HCT116 (cell line): ENCODE measurements around the gene KRTAP10-9. TPM values are rescaled to one million over a fixed set of nuclear protein-coding genes. Genes with fewer than 3 reads are reported as not detected.

ENCODE experiments used
- ATAC-seq: fragments of 200-7000 bp; cut with Tn5 transposase; 2 replicates; pipeline ENCODE4 v1.9.1; 2020; ENCODE audit warnings: mild to moderate bottlenecking, moderate library complexity
- BruUV-seq: library from RNA; stranded (reverse); fragments of 400-500 nt; replicated peaks from 2 replicates; lab custom pipeline; 2021; lab: Mats Ljungman, UMichigan
- CTCF ChIA-PET: fragments of 300-600 bp; sonication (Branson Sonifier 250); formaldehyde crosslinking; loops from one replicate; lab custom pipeline; 2021; ENCODE audit warnings: antibody characterized with exemption; lab: Charles Lee
- POLR2A ChIA-PET: fragments of 300-600, 350-600 bp; sonication (Branson Sonifier 250); formaldehyde crosslinking; loops from one replicate; lab custom pipeline; 2021; ENCODE audit warnings: antibody characterized with exemption; lab: Charles Lee
- RAD21 ChIA-PET, 2 experiments: fragments of 300-600 bp; sonication (Branson Sonifier 250); formaldehyde crosslinking; loops; one replicate each; lab custom pipeline; 2023; ENCODE audit warnings: low total read pairs in 2 of 2; ENCODE audit not compliant: uncharacterized antibody in 2 of 2, unreplicated experiment in 2 of 2, low non-redundant PET in 1 of 2; lab: Charles Lee
- DNase-seq: peaks from one replicate; pipeline ENCODE4 v3.0.0-alpha.2; 2010; ENCODE audit warnings: low read depth, low spot score
- H2AFZ ChIP-seq: fragments of 200-600 bp; shearing (Covaris generic), sonication (generic); 2 replicates; pipeline ENCODE4 v1.6.1; 2017; ENCODE audit warnings: low read depth, mixed run types, mixed read lengths, antibody characterized with exemption, low read length; ENCODE audit not compliant: poor library complexity, severe bottlenecking
- H3K27ac ChIP-seq: 2 replicates; pipeline ENCODE4 v1.5.1; 2012; ENCODE audit warnings: low read depth, low read length
- H3K27me3 ChIP-seq: fragments of 200-600 bp; sonication (generic); 2 replicates; pipeline ENCODE4 v1.6.1; 2016; ENCODE audit warnings: mixed run types, low read length, mixed read lengths; ENCODE audit not compliant: insufficient read depth
- H3K36me3 ChIP-seq, 2 experiments: fragments of 200-500 bp in 1 of 2; fragments of 200-600 bp in 1 of 2; sonication (Bioruptor generic) in 1 of 2; sonication (generic) in 1 of 2; 2 replicates each; pipeline versions ENCODE4 v1.5.1 to v1.6.1; 2014 to 2016; ENCODE audit warnings: low read length in 2 of 2, inconsistent platforms in 1 of 2, mixed read lengths in 1 of 2, mixed run types in 1 of 2; ENCODE audit not compliant: insufficient read depth in 2 of 2, control insufficient read depth in 1 of 2
- H3K4me1 ChIP-seq, 2 experiments: fragments of 200-600 bp in 1 of 2; sonication (generic) in 1 of 2; 2 replicates each; pipeline versions ENCODE4 v1.5.1 to v1.6.1; 2012 to 2017; ENCODE audit warnings: low read length in 2 of 2, inconsistent platforms in 1 of 2, mild to moderate bottlenecking in 1 of 2, mixed read lengths in 1 of 2, mixed run types in 1 of 2, moderate library complexity in 1 of 2; ENCODE audit not compliant: insufficient read depth in 2 of 2, control insufficient read depth in 1 of 2
- H3K4me2 ChIP-seq: fragments of 200-600 bp; sonication (generic); 2 replicates; pipeline ENCODE4 v1.6.1; 2017; ENCODE audit warnings: mixed run types, low read length, mixed read lengths
- H3K4me3 ChIP-seq, 2 experiments: fragments of 200-600 bp in 1 of 2; sonication (generic) in 1 of 2; replicated peaks in 1 of 2; 2 replicates each; pipeline ENCODE4 v1.5.1; 2011 to 2016; ENCODE audit warnings: low read length in 2 of 2, control low read depth in 1 of 2, low read depth in 1 of 2, mild to moderate bottlenecking in 1 of 2, mixed read lengths in 1 of 2, mixed run types in 1 of 2
- H3K79me2 ChIP-seq: fragments of 200-600 bp; sonication (generic); 2 replicates; pipeline ENCODE4 v1.6.1; 2017; ENCODE audit warnings: mild to moderate bottlenecking, mixed run types, low read length, moderate library complexity, mixed read lengths; ENCODE audit not compliant: insufficient read depth
- H3K9ac ChIP-seq: fragments of 200-600 bp; sonication (generic); 2 replicates; pipeline ENCODE4 v1.6.1; 2016; ENCODE audit warnings: low read length, mixed read lengths
- H3K9me2 ChIP-seq: fragments of 200-600 bp; sonication (generic), shearing (Covaris generic); 2 replicates; pipeline ENCODE4 v1.6.1; 2017; ENCODE audit warnings: mixed run types, mild to moderate bottlenecking, moderate library complexity; ENCODE audit not compliant: insufficient read depth
- H3K9me3 ChIP-seq, 2 experiments: fragments of 200-500 bp in 1 of 2; fragments of 200-600 bp in 1 of 2; sonication (Bioruptor generic) in 1 of 2; sonication (generic) in 1 of 2; 2 replicates each; pipeline ENCODE4 v1.6.1; 2014 to 2017; ENCODE audit warnings: low read length in 2 of 2, mixed read lengths in 2 of 2, inconsistent platforms in 1 of 2, low read depth in 1 of 2, mild to moderate bottlenecking in 1 of 2, mixed run types in 1 of 2, moderate library complexity in 1 of 2; ENCODE audit not compliant: control insufficient read depth in 1 of 2, insufficient read depth in 1 of 2
- H4K20me1 ChIP-seq: fragments of 200-600 bp; sonication (generic), shearing (Covaris generic); 2 replicates; pipeline ENCODE4 v1.6.1; 2017; ENCODE audit warnings: mixed run types, mild to moderate bottlenecking, moderate library complexity; ENCODE audit not compliant: insufficient read depth
- EGR1 ChIP-seq: IDR thresholded peaks from 2 replicates; pipeline ENCODE4 v1.6.1; 2012; ENCODE audit warnings: low read depth
- ELF1 ChIP-seq: IDR thresholded peaks from 2 replicates; pipeline ENCODE4 v1.6.1; 2012; ENCODE audit warnings: low read depth, borderline replicate concordance
- EZH2 ChIP-seq: fragments of 200-600 bp; sonication (generic); IDR thresholded peaks from 2 replicates; pipeline ENCODE4 v1.6.1; 2017; ENCODE audit warnings: antibody characterized with exemption, mixed run types
- POLR2A ChIP-seq: IDR thresholded peaks from 2 replicates; pipeline ENCODE4 v1.7.0; 2011; ENCODE audit warnings: borderline replicate concordance; ENCODE audit not compliant: insufficient read depth, insufficient read length; ENCODE audit errors: extremely low read depth
- SRF ChIP-seq: IDR thresholded peaks from 2 replicates; pipeline ENCODE4 v1.6.1; 2012; ENCODE audit warnings: low read depth
- YY1 ChIP-seq: IDR thresholded peaks from 2 replicates; pipeline ENCODE4 v1.6.1; 2011; ENCODE audit warnings: low read length, low read depth, moderate library complexity, mild to moderate bottlenecking; ENCODE audit not compliant: insufficient replicate concordance; ENCODE audit errors: extremely low read depth
- ZFX ChIP-seq: fragments of 450-650 bp; IDR thresholded peaks from 2 replicates; pipeline ENCODE4 v1.6.1; 2017
- intact Hi-C: fragments of 100-400 bp; cut with micrococcal nuclease; formaldehyde crosslinking; loops from 2 replicates; pipeline ENCODE4 v1.10.0; 2022
- total RNA-seq: library from RNA; stranded (reverse); gene quantifications from one replicate; pipeline ENCODE4 v1.2.1, GENCODE V29; 2021; ENCODE audit not compliant: unreplicated experiment
- TF ChIP-seq, protein P1 (sequence below), 3 experiments: fragments of 200-600 bp in 1 of 3; sonication (generic) in 1 of 3; IDR thresholded peaks in 2 of 3; conservative IDR thresholded peaks in 1 of 3; 2 replicates each; pipeline ENCODE4 v1.5.1; 2012 to 2017; ENCODE audit warnings: low read depth in 2 of 3, low read length in 2 of 3, antibody characterized with exemption in 1 of 3, borderline replicate concordance in 1 of 3, control low read depth in 1 of 3, mild to moderate bottlenecking in 1 of 3, mixed read lengths in 1 of 3, mixed run types in 1 of 3, moderate library complexity in 1 of 3; ENCODE audit not compliant: insufficient read depth in 1 of 3
- TF ChIP-seq, protein P2 (sequence below): IDR thresholded peaks from 2 replicates; pipeline ENCODE4 v1.6.1; 2011; ENCODE audit warnings: mild to moderate bottlenecking, low read length, moderate library complexity; ENCODE audit not compliant: insufficient replicate concordance; ENCODE audit errors: extremely low read depth
- TF ChIP-seq, protein P3 (sequence below): IDR thresholded peaks from 2 replicates; pipeline ENCODE4 v1.6.1; 2012; ENCODE audit warnings: low read depth

KRTAP10-9 gene
- total RNA-seq, 1 experiment from 2014 or later, result not detected

DNA sequence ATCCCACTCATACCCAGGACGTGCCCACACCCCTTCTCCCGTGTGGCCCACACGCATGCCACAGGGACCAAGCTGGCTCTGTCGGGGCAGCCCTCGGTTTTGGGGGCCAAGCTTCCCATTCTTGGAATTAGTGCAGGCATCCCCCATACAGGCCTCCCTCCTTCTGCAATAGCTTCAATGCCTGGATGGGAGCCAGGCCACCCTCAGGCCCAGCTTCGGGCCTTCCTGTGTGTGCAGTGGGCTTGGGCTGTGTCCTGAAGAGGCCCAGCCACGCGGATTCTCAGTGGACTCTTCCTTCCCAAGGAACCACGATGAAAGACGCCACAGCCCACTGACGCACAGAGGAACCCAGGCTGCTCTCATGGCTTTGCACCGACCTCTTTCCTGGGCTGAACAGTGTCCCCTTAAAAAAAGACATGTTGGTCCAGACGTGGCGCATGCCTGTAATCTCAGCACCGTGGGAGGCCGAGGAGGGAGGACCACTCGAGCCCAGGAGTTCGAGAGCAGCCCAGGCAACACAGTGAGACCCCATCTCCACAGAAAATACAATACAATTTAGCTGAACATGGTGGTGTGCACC, 22.7 kb downstream of the KRTAP10-9 start:
- RAD21 ChIA-PET, result no interaction called here
- ATAC-seq (no peak), DNase-seq (no peak)
- TF ChIP-seq YY1, result no peak
- H3K27ac ChIP-seq, result no peak overlapping the region
- peaks cover 0 to 6% of the 10 kb centered on the region in 2 experiments; a peak in 1 of 4 replicates for H3K9me3 ChIP-seq
- POLR2A ChIA-PET, result no interaction called here
- no TSS peak for BruUV-seq
- H2AFZ ChIP-seq, result no peak overlapping the region
- no peak overlapping the region for H3K4me2 ChIP-seq
- H3K9ac ChIP-seq, result no peak overlapping the region
- H4K20me1 ChIP-seq, result no peaks in the 10 kb centered on the region
- intact Hi-C loops, result no loop called here
- CTCF ChIA-PET, result no interaction called here
- no peaks in the 10 kb centered on the region for H3K4me1 ChIP-seq
- no peaks in the 10 kb centered on the region for H3K79me2 ChIP-seq
- no peaks in the 10 kb centered on the region for H3K9me2 ChIP-seq
- H3K27me3 ChIP-seq, result no peaks in the 10 kb centered on the region
- H3K4me3 ChIP-seq, result no peak overlapping the region
- no peaks in the 10 kb centered on the region for H3K36me3 ChIP-seq

DNA sequence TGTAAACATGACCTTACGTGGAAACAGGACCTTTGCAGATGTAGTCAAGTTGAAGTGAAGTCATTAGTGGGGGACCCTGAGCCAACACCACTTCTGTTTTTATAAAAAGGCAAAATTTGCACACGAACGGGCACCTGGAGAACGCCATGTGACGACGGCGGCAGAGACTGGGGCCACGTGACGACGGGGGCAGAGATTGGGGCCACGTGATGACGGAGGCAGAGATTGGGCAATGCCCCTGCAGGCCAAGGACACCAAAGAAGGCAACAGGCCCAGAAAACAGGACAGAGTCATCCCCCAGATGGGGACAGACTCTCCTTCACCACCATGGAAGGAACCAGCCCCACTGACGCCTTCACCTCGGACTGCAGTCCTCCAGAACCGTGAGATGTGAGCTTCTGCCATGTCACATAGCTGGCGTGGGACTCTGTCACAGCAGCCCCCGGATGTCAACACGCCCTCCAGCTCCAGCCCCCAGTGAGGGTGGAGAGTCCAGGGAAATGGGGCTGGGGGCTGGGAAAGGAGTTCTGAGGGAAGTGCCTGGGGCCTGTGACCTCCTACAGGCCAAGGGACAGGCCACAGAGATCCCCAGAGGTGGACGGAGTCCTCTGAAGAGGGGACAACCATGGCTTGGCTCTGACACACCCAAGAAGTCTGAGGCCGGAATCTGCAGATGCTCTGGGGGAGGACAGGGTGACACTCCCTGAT, 23.5 kb downstream of the KRTAP10-9 start:
- no peaks in the 10 kb centered on the region for H3K9me2 ChIP-seq
- no peak overlapping the region for H3K9ac ChIP-seq
- H3K4me2 ChIP-seq, result no peak overlapping the region
- H3K4me1 ChIP-seq, result no peaks in the 10 kb centered on the region
- DNase-seq (no peak), ATAC-seq (no peak)
- no peaks in the 10 kb centered on the region for H4K20me1 ChIP-seq
- H3K27me3 ChIP-seq, result no peaks in the 10 kb centered on the region
- no TSS peak for BruUV-seq
- no peak overlapping the region for H3K27ac ChIP-seq
- ChIA-PET RAD21 (no interaction called here), CTCF (no interaction called here), POLR2A (no interaction called here)
- H3K9me3 ChIP-seq, result 0 out of 4 replicates have a peak, but pooled peaks cover 0 to under 1% of the 10 kb centered on the region in 2 experiments
- H2AFZ ChIP-seq, result no peak overlapping the region
- H3K79me2 ChIP-seq, result no peaks in the 10 kb centered on the region
- H3K36me3 ChIP-seq, result no peaks in the 10 kb centered on the region
- H3K4me3 ChIP-seq, result no peak overlapping the region
- intact Hi-C loops, result no loop called here
- TF ChIP-seq, protein P1, sequence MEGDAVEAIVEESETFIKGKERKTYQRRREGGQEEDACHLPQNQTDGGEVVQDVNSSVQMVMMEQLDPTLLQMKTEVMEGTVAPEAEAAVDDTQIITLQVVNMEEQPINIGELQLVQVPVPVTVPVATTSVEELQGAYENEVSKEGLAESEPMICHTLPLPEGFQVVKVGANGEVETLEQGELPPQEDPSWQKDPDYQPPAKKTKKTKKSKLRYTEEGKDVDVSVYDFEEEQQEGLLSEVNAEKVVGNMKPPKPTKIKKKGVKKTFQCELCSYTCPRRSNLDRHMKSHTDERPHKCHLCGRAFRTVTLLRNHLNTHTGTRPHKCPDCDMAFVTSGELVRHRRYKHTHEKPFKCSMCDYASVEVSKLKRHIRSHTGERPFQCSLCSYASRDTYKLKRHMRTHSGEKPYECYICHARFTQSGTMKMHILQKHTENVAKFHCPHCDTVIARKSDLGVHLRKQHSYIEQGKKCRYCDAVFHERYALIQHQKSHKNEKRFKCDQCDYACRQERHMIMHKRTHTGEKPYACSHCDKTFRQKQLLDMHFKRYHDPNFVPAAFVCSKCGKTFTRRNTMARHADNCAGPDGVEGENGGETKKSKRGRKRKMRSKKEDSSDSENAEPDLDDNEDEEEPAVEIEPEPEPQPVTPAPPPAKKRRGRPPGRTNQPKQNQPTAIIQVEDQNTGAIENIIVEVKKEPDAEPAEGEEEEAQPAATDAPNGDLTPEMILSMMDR (IDR thresholded peaks at IDR 0.05 in 2 of 3, conservative IDR thresholded peaks at IDR 0.05 in 1 of 3; ENCODE audit: borderline replicate concordance in 1 of 3, insufficient read depth in 1 of 3, low read depth in 2 of 3, low read length in 2 of 3), result no peak
- TF ChIP-seq, protein P2, sequence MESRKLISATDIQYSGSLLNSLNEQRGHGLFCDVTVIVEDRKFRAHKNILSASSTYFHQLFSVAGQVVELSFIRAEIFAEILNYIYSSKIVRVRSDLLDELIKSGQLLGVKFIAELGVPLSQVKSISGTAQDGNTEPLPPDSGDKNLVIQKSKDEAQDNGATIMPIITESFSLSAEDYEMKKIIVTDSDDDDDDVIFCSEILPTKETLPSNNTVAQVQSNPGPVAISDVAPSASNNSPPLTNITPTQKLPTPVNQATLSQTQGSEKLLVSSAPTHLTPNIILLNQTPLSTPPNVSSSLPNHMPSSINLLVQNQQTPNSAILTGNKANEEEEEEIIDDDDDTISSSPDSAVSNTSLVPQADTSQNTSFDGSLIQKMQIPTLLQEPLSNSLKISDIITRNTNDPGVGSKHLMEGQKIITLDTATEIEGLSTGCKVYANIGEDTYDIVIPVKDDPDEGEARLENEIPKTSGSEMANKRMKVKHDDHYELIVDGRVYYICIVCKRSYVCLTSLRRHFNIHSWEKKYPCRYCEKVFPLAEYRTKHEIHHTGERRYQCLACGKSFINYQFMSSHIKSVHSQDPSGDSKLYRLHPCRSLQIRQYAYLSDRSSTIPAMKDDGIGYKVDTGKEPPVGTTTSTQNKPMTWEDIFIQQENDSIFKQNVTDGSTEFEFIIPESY, result no peak
- TF ChIP-seq ZFX (no peak), EZH2 (no peak), YY1 (no peak), EGR1 (no peak), SRF (no peak), ELF1 (no peak), POLR2A (no peak)
- TF ChIP-seq, protein P3, sequence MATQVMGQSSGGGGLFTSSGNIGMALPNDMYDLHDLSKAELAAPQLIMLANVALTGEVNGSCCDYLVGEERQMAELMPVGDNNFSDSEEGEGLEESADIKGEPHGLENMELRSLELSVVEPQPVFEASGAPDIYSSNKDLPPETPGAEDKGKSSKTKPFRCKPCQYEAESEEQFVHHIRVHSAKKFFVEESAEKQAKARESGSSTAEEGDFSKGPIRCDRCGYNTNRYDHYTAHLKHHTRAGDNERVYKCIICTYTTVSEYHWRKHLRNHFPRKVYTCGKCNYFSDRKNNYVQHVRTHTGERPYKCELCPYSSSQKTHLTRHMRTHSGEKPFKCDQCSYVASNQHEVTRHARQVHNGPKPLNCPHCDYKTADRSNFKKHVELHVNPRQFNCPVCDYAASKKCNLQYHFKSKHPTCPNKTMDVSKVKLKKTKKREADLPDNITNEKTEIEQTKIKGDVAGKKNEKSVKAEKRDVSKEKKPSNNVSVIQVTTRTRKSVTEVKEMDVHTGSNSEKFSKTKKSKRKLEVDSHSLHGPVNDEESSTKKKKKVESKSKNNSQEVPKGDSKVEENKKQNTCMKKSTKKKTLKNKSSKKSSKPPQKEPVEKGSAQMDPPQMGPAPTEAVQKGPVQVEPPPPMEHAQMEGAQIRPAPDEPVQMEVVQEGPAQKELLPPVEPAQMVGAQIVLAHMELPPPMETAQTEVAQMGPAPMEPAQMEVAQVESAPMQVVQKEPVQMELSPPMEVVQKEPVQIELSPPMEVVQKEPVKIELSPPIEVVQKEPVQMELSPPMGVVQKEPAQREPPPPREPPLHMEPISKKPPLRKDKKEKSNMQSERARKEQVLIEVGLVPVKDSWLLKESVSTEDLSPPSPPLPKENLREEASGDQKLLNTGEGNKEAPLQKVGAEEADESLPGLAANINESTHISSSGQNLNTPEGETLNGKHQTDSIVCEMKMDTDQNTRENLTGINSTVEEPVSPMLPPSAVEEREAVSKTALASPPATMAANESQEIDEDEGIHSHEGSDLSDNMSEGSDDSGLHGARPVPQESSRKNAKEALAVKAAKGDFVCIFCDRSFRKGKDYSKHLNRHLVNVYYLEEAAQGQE, result no peak
